GM15510 (cell line): Measurements from ENCODE around the gene CUL9.

Experiments
- POLR2A ChIP-seq: IDR thresholded peaks from 3 replicates; pipeline ENCODE4 v1.6.1; 2011; ENCODE audit warnings: borderline replicate concordance; ENCODE audit not compliant: insufficient read length; ENCODE audit errors: extremely low read depth

The CUL9 gene

DNA sequence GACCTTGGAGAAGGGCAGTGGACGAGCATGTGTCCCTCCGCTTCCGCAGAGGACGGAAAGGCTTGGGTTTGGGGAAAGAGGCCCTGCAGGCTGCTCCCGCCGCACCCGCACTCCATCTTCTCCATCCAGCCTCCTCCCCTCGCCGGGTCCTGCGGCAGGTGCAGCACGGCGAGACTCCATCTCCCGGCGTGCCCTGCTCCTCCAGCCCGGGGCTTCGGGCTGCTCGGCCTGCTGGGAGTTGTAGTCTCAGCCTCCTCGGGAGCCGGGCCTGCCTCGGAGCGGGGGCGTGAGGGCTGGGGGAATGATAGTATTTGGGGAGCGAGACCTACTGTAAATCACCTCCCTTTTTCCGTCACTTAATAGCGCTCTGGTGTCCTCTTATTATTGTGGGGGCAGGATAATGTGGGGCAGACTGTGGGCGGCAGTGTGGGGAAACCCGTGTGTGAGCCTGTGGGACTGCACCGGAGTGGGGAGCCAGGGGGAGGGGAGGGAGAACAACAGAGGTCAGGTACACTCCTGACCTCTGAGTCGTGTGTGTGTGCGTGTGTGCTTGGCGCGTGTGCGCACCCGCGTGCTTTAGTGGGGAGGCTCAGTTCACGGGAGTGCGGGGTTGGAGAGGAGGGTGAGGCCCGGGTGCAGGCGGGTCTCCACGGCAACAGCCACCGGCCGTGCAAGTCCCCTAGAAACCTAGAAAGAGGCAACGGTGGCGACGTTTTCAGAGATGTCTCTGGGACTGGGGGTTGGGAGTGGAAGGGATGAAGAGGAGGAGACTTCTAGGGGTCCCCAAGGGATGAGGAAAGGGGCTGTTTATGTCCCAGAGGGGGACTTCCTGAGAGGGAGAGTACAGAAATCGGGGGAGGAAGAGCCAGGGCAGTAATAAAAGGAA is 65.4 kb downstream of the CUL9 start:
- TF ChIP-seq POLR2A, result no peak

DNA sequence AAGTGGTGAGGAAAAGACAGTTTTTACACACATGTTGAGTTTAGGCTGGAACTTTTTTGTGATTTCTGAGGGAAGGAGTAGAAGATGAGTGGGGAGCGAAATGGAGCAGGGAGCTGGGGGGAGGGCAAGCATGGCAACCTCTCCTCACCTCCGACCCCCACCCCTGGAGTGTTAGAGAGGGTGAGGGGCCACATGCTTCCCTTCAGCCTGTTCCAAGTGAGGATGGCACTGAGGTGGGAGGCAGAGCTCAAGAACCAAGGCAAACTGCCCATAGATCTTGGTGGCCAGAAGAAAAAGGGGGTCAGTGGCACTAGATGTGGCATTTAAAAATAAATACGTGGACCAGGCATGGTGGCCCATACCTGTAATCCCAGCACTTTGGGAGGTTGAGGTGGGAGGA is 66.1 kb downstream of the CUL9 start:
- no peak for TF ChIP-seq POLR2A

DNA sequence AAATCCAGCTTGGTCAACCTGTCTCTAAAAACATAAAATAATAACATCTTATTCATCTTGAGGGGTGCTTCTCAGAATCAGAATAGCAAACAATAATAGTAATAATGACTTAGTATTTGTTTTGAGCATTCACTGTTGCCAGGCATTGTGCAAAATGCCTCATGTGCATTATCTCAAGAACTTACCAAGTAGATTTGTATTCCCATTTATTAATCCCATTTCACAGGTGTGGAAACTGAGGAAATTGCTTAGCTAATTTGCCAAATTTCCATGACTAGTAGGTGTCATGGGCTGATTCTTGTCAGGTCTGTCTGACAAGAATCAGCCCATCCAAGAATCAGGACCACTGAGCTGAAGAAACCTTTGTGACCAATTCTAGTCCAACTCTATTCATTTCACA is 66.8 kb downstream of the CUL9 start:
- no peak for TF ChIP-seq POLR2A

DNA sequence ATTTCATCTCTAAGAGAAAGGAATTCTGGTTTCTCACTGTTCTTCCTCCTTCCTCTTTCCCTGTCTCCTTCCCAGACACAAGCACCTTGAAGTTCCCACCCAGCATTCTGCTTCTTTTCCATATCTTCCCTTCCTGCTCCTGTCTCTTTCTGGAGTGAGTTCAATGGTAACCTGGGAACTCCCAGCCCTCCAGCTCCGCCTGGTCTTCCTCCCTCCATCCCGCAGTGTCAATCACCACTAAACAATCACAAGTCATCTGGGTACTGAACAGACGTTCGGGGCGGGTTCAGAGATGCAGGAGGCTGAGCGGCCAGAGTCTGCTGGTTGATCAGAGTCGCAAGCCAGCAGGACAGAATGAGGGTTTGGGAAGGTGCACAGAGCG is 69.0 kb downstream of the CUL9 start:
- no peak for TF ChIP-seq POLR2A

DNA sequence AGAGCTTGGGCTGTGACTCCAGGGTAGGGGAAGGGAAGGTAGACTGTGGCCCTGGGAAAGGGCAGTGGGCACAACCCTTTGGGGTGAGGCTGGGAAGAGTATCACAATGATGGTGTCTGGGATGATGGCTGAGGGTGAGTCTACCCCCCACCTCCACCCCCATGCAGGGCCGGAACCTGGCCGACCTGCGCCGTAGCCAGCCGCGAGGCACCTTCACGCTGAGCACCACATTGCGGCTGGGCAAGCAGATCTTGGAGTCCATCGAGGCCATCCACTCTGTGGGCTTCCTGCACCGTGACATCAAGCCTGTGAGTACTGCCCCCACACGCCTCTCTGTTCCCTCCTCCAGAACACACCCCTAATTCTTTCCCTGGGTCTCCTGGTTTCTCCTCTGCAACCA is 71.4 kb downstream of the CUL9 start:
- TF ChIP-seq POLR2A, result no peak

DNA sequence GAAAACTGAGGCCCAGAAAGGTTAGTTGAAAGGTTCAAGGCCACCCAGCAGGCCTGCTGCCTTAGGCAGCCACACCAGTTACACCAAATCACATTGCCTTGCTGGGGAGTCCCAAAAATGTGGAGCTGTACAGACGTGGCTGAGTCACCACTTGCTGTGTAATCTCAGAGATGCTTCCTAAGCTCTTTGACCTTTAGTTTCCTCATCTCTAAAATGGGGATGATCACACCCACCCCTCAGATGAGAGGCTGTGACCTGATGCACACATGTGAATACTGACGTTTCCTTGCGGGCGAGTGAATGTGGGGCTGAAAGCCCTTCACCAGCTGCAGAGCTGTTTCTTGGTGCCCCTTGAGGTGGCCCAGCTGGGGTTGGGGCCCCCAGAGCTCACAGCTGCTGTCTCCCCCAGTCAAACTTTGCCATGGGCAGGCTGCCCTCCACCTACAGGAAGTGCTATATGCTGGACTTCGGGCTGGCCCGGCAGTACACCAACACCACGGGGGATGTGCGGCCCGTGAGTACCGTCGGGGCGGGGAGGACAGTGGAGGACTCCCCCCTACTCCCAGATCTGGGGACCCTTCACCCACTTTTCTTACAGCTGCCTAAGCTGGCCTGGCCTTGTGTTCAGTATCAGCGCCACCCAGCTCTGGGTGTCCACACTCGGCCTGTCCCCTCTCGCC is 72.3 kb downstream of the CUL9 start:
- TF ChIP-seq POLR2A, result no peak

DNA sequence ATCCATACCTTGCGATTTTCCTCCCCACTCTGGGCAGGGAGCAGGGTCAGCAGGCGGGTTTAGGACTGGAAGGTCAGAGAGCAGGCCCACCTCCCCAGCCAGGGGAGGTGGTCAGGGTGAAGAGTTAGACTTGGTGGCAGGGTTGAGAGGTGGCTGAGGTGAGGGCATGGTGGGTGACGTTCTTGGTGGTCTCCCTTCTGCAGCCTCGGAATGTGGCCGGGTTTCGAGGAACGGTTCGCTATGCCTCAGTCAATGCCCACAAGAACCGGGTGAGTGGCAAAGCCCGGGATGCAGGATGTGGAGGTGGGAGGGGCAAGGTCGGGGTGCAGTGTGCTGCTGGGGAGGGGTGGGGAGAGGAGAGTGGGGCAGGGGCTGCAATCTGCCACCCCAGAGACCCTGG is 72.8 kb downstream of the CUL9 start:
- TF ChIP-seq POLR2A, result no peak

DNA sequence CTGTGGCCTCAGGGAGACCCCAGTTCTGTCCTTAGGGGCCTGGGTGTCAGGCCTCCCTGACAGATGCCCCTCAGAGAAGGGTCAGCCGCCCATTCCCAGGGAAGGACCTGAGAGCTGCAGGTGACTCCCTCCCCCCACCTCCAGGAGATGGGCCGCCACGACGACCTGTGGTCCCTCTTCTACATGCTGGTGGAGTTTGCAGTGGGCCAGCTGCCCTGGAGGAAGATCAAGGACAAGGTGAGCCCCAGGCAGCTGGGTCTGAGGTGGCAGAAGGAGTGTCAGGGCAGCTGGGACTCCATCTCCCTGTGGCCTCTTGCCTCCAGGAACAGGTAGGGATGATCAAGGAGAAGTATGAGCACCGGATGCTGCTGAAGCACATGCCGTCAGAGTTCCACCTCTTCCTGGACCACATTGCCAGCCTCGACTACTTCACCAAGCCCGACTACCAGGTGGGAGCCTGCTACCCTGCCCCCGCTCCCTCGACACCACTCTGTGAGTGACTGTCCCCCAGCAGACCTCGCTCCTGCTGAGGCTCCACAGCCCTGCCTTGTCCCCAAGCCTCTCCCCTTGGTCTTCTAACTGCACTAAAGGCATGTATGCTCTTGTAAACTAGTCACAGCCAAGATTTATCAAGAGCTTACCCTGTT is 73.5 kb downstream of the CUL9 start:
- TF ChIP-seq POLR2A, result no peak

DNA sequence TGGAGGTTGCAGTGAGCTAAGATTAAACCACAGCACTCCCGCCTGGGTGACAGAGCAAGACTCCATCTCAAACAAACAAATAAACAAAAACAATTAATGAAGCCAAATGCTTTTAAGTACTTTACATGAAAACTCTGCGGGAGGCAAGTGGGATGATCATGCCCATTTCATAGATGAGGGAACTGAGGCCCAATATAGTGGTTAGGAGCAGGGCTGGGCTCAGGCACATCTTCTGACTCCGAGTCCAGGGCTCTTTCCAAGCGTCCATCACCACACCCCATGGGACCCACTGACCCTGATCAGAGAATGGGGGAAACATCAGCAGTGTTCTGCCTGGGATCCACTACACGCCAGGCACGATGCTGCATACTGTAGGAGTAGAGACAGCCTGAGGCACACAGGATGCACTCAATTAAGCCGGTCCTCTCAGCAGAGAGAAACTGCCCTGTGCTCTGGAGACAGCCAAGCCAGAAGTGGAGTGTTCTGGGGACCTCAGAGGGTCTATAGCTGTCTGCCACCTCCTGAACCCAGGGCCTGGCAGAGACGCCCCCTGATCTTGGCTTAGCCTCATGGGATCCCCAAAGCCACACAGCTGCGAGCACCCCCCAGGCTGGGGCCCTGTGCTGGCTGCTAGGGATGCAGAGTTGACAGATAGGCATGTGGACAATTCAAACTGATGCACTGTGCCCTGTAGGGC is 74.8 kb downstream of the CUL9 start:
- TF ChIP-seq POLR2A, result no peak

DNA sequence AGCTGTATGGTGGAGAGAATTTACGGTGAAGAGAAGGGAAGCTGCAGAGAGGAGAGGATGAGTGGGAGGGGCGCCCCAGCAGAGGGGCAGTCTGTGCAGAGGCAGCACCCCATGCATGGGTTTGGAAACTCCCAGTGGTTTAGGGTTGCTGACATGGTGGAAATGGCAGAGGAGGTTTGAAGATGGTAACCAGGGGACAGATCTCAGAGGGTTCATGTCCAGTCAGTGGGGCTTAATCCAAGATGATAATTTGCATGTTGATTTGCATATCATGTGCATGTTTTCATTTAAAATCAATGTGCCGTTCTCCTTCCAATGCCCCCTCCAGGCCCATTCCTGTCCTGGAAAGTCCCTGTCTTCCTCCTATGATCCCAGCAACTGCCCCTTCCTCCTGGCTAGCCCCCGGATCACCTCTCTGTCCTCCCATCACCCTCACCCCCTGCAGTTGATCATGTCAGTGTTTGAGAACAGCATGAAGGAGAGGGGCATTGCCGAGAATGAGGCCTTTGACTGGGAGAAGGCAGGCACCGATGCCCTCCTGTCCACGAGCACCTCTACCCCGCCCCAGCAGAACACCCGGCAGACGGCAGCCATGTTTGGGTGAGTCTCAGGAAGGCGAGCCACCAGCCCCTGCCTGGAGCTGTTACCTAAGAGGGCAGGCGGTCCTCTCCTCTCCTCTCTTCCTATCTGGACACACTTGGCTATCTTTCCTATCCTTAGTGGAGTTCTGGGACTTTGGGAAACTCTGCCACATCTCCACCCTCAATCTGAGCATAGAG is 75.6 kb downstream of the CUL9 start:
- TF ChIP-seq POLR2A, result no peak

DNA sequence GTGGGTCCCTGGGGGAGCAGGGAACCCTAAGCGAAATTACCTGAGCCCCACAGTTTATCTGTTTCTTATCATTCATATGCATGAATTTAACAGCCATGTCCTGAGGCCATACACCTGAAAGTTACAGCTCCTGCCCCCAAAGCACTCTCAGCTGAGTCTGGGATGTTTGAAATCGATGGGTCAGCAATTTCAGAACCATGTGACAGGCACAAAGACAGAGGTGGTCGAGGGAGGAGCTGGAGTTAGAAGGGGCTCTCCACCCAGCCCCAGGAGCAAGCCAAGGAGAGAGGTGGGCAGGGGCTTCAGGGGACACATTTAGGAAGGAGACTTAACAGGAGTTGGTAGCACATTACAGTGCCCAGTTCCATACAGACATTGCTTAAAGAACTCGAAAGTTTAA is 76.2 kb downstream of the CUL9 start:
- TF ChIP-seq POLR2A, result no peak

DNA sequence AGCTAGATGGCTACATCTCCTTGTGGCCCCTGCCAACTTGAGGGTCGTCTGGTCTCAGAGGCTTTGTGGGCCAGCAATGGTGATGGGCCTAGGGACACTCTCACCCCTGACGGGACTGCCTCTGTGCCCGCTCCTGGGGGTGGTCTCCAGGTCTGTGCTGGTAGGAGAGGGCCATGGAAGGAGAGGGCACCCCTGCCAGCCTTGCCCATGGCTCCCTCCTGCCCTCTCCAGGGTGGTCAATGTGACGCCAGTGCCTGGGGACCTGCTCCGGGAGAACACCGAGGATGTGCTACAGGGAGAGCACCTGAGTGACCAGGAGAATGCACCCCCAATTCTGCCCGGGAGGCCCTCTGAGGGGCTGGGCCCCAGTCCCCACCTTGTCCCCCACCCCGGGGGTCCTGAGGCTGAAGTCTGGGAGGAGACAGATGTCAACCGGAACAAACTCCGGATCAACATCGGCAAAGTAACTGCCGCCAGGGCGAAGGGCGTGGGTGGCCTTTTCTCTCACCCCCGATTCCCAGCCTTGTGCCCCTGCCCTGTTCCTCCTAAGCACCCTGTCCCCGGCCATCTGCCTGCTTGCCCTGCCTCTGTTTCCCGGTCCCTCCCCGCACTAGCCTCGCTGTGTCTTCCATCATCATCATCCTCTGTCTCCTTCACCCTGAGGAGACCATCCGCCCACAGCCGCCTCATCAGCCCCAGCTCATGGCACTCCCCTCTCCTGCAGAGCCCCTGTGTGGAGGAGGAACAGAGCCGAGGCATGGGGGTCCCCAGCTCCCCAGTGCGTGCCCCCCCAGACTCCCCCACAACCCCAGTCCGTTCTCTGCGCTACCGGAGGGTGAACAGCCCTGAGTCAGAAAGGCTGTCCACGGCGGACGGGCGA is 77.1 kb downstream of the CUL9 start:
- TF ChIP-seq POLR2A, result no peak

DNA sequence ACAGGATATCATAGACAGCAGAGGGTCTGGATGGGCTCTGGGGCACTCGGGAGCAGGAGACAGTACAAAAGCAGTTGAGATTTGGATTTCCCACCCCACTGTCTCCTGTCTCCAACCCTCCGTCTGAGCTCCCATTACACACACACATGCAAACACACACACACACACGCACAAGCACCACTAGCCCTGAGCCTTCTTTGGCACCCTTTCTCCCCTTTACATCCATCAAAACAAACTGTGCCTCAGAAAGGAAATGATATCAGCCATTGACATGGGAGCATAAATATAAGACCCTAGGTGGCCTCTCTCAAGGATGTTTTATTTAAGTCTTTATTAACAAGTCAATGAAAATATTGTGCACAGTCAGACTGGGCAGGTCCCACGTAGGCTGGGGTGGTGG is 78.8 kb downstream of the CUL9 start:
- TF ChIP-seq POLR2A, result no peak
